Stimulated activated CD4-positive, alpha-beta T cell treated with anti-CD3 and anti-CD28 coated beads, Interleukin-15, amount 100 ng/mL, for 24 hours (primary cell): ENCODE measurements around the gene MICAL2.

Experiments used
- DNase-seq: peaks from one replicate; pipeline ENCODE4 v3.0.0-alpha.2; 2020

MICAL2 gene

DNA sequence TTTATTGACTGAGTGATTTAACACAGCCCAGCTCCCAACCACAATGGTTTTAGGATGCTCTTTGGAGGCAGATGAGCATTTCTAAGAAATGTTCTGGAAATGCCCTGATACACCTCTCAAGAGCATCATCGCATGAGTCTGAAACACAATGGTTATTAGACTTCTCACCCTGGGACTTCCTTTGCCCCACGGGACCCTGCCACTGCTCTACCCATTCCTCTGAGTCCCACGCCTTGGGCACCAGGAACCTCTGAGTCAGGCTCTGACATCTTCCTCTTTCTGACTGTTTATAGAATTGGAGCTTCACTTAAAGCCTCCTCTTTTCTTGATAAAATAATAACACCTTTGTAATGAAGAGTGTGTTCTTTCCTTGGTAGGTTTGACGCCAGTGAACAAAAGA lies 181.4 kb downstream of the MICAL2 start:
- no peak for DNase-seq

DNA sequence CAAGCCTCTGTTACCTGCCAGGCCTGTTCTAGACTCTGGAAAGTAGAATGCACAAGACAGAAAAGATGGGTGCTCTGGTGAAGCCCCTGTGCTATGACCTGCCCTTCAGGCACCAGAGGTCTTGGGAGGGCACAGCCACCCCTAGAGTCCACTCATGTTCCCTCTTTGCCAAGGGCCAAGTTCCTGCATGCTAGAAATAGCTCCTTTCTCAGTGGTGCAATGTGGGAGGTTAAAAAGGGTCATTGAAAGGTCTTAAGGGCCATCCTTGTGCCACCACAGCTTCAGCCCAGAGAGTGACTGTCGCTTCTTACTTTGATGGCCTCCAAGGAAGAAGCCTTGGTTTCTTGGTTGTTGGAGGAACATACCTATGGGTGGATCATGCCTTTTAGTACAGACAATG lies 182.4 kb downstream of the MICAL2 start:
- DNase-seq, result no peak

DNA sequence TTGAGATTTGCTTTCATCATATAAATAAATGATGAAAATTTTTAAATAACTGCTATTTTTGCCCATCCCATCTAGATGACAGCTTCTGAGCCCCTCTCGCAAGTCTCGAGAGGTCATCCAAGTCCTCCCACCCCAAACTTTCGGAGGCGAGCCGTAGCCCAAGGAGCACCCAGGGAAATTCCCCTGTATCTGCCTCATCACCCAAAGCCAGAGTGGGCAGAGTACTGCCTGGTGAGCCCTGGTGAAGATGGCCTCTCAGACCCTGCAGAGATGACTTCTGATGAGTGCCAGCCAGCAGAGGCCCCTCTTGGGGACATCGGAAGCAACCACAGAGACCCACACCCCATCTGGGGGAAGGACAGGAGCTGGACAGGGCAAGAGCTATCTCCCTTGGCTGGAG lies 183.1 kb downstream of the MICAL2 start:
- DNase-seq, result no peak

DNA sequence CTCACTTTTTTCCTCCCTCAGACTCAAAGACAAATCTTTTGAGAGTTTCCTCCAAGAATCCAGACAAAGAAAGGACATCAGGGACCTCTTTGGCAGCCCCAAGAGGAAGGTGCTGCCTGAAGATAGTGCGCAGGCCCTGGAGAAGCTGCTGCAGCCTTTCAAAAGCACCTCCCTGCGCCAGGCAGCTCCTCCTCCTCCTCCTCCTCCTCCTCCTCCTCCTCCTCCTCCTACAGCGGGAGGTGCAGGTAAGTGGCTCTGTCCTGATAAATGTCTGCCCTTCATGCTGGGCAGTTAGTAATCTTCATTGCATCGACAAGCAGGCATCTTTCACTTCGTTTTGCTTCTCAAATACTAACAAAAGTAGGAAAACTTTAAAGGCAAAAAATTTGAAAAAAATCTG lies 184.2 kb downstream of the MICAL2 start:
- DNase-seq, result no peak

DNA sequence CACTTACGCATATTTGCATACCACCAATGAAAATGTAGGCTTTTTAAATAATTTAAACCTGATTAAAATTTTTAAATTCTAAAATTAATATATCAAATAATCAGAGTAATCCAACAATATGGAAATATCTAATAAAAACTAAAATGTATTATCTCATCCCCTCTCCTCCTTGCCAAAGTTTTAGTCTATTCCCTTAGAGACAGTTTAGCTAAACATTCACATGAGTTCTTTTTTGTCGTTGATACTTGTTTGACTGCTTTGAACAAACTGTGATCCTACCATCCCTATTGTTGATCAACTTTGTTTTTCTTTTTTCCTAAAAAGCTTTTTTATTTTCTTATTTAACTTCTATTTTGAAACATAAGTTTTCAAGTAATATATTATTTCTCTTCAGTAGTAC lies 185.6 kb downstream of the MICAL2 start:
- DNase-seq, result no peak

DNA sequence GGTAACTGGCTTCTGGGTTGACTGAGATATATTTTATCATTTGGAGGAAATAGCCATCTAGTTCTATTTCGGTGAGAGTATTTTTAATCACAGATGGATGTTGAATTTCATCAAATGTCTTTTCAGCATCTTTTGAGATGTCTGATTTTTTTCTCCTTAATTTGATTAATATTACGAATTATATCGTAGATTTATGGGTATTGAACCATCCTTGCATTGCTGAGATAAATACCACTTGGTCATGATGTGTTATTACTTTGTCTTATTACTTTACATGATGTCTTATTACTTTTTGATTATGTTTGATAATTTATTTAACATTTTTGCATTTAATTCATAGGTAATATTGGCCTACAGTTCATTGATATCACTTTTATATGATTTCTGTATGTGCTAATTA lies 188.2 kb downstream of the MICAL2 start:
- no peak for DNase-seq

DNA sequence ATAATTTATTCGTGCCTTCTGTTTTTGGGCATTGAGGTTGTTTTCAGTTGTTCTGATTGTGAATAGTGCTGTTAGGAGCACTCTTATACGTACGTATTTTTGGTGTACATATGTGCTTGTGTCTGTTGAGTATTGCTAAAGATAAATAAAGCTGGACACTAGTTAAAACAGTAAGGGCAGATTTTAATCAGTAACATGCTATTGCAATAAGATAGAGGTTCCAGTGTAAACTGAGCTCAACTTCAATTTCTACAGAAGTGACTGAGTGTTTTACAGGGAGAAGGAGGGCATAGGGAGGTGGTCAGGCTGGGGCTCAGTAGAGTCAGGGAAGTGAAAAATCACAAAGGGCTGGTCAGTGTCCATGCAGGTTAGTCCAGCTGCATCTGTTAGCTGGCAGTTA lies 191.0 kb downstream of the MICAL2 start:
- no peak for DNase-seq

DNA sequence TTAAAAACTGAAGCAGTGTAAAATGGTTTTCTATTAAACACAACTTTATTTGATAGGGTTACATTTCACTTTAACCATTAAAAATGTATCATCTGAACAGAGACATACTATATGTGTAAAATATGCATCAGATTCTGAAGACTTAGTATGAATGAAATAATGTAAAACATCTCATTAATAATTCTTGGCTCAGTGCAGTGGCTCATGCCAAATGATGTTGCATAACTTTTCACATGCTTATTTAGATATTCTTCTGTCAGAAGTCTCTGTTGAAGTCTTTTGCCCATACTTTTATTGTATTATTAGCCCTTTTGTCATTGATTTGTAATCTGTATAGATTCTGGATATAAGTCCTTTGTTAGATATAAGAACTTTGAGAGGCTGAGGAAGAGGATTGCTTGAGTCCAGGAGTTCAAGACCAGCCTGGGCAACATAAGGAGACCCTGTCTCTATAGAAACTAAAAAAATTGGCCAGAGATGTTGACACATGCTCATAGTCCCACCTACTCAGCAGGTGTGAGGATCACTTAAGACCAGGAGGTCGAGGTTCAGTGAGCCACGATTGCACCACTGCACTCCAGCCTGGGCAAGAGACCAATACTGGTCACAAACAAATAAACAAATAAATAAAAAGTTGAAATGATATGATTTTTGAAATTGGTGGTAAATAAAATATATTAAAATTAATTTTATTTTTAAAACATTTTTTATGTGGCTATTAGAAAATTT lies 193.2 kb downstream of the MICAL2 start:
- DNase-seq, result no peak

DNA sequence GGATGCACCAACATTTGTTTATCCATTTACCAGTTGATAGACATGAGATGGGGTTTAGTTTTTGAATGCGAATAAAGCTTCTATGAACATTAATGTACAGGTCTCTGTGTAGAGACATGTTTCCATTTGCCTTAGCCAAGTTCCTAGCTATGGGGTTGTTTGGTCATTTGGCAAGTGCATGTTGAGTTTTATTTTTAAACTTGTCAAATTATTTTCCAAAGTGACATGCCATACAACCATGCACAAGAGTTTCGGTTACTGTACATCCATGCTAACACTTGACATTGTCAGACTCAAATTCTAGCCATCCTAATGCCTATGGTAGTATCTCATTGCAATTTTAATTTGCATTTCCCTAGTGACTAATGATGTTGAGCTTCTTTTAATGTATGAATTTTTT lies 196.4 kb downstream of the MICAL2 start:
- DNase-seq, result no peak

DNA sequence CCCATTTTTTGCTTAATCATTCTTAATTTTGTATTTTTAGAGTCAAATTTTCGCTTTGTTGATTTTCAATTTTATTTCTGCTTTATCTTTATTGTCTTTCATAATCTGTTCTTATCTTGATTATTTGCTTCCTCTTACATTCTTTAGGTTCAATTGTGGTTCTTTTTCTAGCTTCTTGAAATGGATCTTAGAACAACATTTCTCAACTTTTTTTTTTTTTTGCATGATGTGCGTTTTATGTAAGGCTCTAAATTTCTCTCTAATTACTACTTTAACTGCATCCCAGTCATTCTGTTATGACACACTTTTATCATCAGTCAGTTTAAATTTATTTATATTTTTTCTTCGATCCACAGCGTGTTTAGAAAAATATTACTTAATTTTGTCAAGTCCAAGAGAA lies 201.7 kb downstream of the MICAL2 start:
- no peak for DNase-seq
